ENCODE results near the gene BHLHE40. TPM values are rescaled to one million over a fixed set of nuclear protein-coding genes. Genes with fewer than 3 reads are reported as not detected.
A peak's percentile ranks its signal among the peaks of the same experiment; 100 is the strongest.

BHLHE40 gene
- total and polyA plus RNA-seq, 2 of the 13 experiments (the other 11 are each of a cell fraction or from before 2014, with no cell fraction given): 1.8 to 51.0 TPM

- Histone ChIP-seq H3K4me2 (ENCODE audit: low read depth, low read length) (peak overlapping the region; percentile 49), H3K27me3 (ENCODE audit: control insufficient read depth in 1 of 2, insufficient read depth in 2 of 2, low read length in 2 of 2) (peaks cover 0 to 10% of the 10 kb centered on the region in 2 experiments; a peak in 2 of 5 replicates), H4K20me1 (ENCODE audit: insufficient read depth, low read length) (no peaks in the 10 kb centered on the region), H3K4me3 (replicated peaks in 1 of 3; ENCODE audit: insufficient read depth in 1 of 3, low read depth in 2 of 3, low read length in 3 of 3) (no peak overlapping the region), H3K79me2 (ENCODE audit: insufficient read depth, low read length) (no peaks in the 10 kb centered on the region), H2AFZ (ENCODE audit: low read length) (no peak overlapping the region), H3K27ac (ENCODE audit: extremely low read length, insufficient read depth, low read length) (no peak overlapping the region), H3K9me3 (ENCODE audit: low read length) (no peaks in the 10 kb centered on the region), H3K36me3 (replicated peaks in 1 of 2; ENCODE audit: control insufficient read depth in 1 of 2, insufficient read depth in 2 of 2, low read length in 2 of 2) (no peaks in the 10 kb centered on the region), H3K9ac (ENCODE audit: insufficient read depth, low read depth, low read length) (no peak overlapping the region), H3K4me1 (ENCODE audit: insufficient read depth, low read length) (peaks cover 75% of the 10 kb centered on the region)
- ChIA-PET POLR2A (interaction anchor here (0.7 to 1.2 kb wide), 4 partner anchors 22 to 38 kb away, joined by 3 to 6 read pairs (median 4); partner anchors contain the start of gene BHLHE40), CTCF (ENCODE audit: low intra/inter-chr PET ratio, low total read pairs) (no interaction called here)
- intact Hi-C loops (cut with micrococcal nuclease; ENCODE audit: unreplicated experiment): no loop called here
- no TSS peak for BruUV-seq (replicated peaks)
- DNase-seq (ENCODE audit: low spot score): peak; percentile 86
- peak; percentile 90 for ATAC-seq
- peak; percentile 77 for FAIRE-seq
- in situ Hi-C loops (cut with HindIII; ENCODE audit: extremely low pct_ligation_motif_present, low pct_unique_long_range_greater_than_20kb): no loop called here
- 14% methylated on average over 11 of the region's 11 CpGs for WGBS (ENCODE audit: low lambda C conversion rate)
- no peak for TF ChIP-seq ZNF251 (CRISPR knock-in tag; IDR thresholded peaks at IDR 0.05)
- TF ChIP-seq HOXA5 (CRISPR knock-in tag; IDR thresholded peaks at IDR 0.05): no peak
- no peak for TF ChIP-seq LBX2 (CRISPR knock-in tag; IDR thresholded peaks at IDR 0.05; ENCODE audit: borderline replicate concordance)
- no peak; the same call in 1 of the 2 replicates for TF ChIP-seq MEF2D (CRISPR knock-in tag; IDR thresholded peaks at IDR 0.05)
- no peak for TF ChIP-seq ATF7-NPFF (CRISPR knock-in tag; IDR thresholded peaks at IDR 0.05; ENCODE audit: low read depth)
- TF ChIP-seq MAFG (CRISPR knock-in tag; IDR thresholded peaks at IDR 0.05): no peak
- no peak for TF ChIP-seq CSRNP1 (CRISPR knock-in tag; IDR thresholded peaks at IDR 0.05)
- TF ChIP-seq ZNF414 (CRISPR knock-in tag; IDR thresholded peaks at IDR 0.05): 0 out of 2 replicates have a peak, but pooled peaks have one; percentile 46
- TF ChIP-seq HOXA7 (CRISPR knock-in tag; IDR thresholded peaks at IDR 0.05): no peak
- no peak for TF ChIP-seq ZEB1 (IDR thresholded peaks at IDR 0.05; ENCODE audit: insufficient replicate concordance, low read depth)
- no peak for TF ChIP-seq RAD51 (IDR thresholded peaks at IDR 0.05; ENCODE audit: borderline replicate concordance)
- no peak for TF ChIP-seq SRSF4 (IDR thresholded peaks at IDR 0.05; ENCODE audit: low read depth, low read length, poor library complexity, severe bottlenecking)
- TF ChIP-seq BRD4 (CRISPR knock-in tag; IDR thresholded peaks at IDR 0.05): no peak
- TF ChIP-seq ZNF282 (IDR thresholded peaks at IDR 0.05; ENCODE audit: partially characterized antibody): no peak
- no peak for TF ChIP-seq ZNF547 (CRISPR knock-in tag; IDR thresholded peaks at IDR 0.05)
- no peak for TF ChIP-seq ZNF784 (CRISPR knock-in tag; IDR thresholded peaks at IDR 0.05; ENCODE audit: borderline replicate concordance)
- no peak for TF ChIP-seq DMAP1 (CRISPR knock-in tag; IDR thresholded peaks at IDR 0.05)
- TF ChIP-seq ZSCAN31 (CRISPR knock-in tag; IDR thresholded peaks at IDR 0.05; ENCODE audit: low read depth): no peak
- TF ChIP-seq SALL1 (CRISPR knock-in tag; IDR thresholded peaks at IDR 0.05): peak; percentile 79
- no peak for TF ChIP-seq ZFP37 (CRISPR knock-in tag; IDR thresholded peaks at IDR 0.05; ENCODE audit: borderline replicate concordance)
- no peak for TF ChIP-seq POLR2AphosphoS2 (IDR thresholded peaks at IDR 0.05; ENCODE audit: low read depth, low read length)
- no peak for TF ChIP-seq SCMH1 (CRISPR knock-in tag; IDR thresholded peaks at IDR 0.05; ENCODE audit: borderline replicate concordance)
Observed at GRCh38 chr3:5016211-5017161, 37.2 kb downstream of the BHLHE40 start.
